H1 (cell line): Measurements from ENCODE around the gene SDHAF2. TPM values are rescaled to one million over a fixed set of nuclear protein-coding genes. Genes with fewer than 3 reads are reported as not detected.

ENCODE experiments used
- CTCF ChIA-PET: fragments of 300-600 bp; sonication (Branson Sonifier 250); formaldehyde crosslinking; loops from one replicate; lab custom pipeline; 2021; ENCODE audit not compliant: partially characterized antibody; lab: Charles Lee
- POLR2A ChIA-PET: fragments of 300-600 bp; sonication (Branson Sonifier 250); formaldehyde crosslinking; loops from one replicate; lab custom pipeline; 2021; ENCODE audit warnings: inconsistent platforms; ENCODE audit not compliant: partially characterized antibody; lab: Charles Lee
- DNase-seq, 2 experiments: peaks; one replicate each; pipeline versions ENCODE4 v3.0.0 to v3.0.0-alpha.2; 2010 to 2022; ENCODE audit warnings: low spot score in 2 of 2, low read depth in 1 of 2, mixed read lengths in 1 of 2
- FAIRE-seq: peaks from 2 replicates; lab custom pipeline; 2011; peaks lifted over from hg19 to GRCh38; lab: Jason Lieb, UNC
- H2AFZ ChIP-seq: 2 replicates; pipeline ENCODE4 v1.8.1; 2012; ENCODE audit warnings: low read length, inconsistent platforms
- H2AK5ac ChIP-seq: 2 replicates; pipeline ENCODE4 v1.6.1; 2013; ENCODE audit warnings: low read depth, low read length
- H2BK120ac ChIP-seq: replicated peaks from 2 replicates; pipeline ENCODE3; 2013; ENCODE audit warnings: low read depth, low read length, inconsistent platforms
- H2BK12ac ChIP-seq: 2 replicates; pipeline ENCODE4 v1.6.1; 2013; ENCODE audit warnings: low read depth, low read length
- H2BK15ac ChIP-seq: 2 replicates; pipeline ENCODE4 v1.6.1; 2013; ENCODE audit warnings: low read length
- H2BK20ac ChIP-seq: 2 replicates; pipeline ENCODE4 v1.6.1; 2013; ENCODE audit warnings: low read length
- H2BK5ac ChIP-seq: 2 replicates; pipeline ENCODE4 v1.6.1; 2013; ENCODE audit warnings: low read depth, low read length
- H3K14ac ChIP-seq: 2 replicates; pipeline ENCODE4 v1.6.1; 2013; ENCODE audit warnings: inconsistent platforms; ENCODE audit not compliant: insufficient read length
- H3K18ac ChIP-seq: 2 replicates; pipeline ENCODE4 v1.6.1; 2013; ENCODE audit warnings: low read length; ENCODE audit errors: extremely low read depth
- H3K23ac ChIP-seq: 2 replicates; pipeline ENCODE4 v1.6.1; 2013; ENCODE audit warnings: inconsistent platforms; ENCODE audit not compliant: insufficient read length
- H3K23me2 ChIP-seq: 2 replicates; pipeline ENCODE4 v1.6.1; 2013; ENCODE audit warnings: low read depth, low read length
- H3K27ac ChIP-seq: 2 replicates; pipeline ENCODE4 v1.6.1; 2011; ENCODE audit warnings: low read depth, low read length, inconsistent platforms
- H3K27me3 ChIP-seq, 4 experiments: replicated peaks in 1 of 4; 1 replicate in 1 of 4; 2 replicates in 3 of 4; pipeline versions ENCODE4 v1.6.1 to v1.8.1; 2011 to 2013; ENCODE audit warnings: low read length in 3 of 4, mild to moderate bottlenecking in 3 of 4, inconsistent platforms in 2 of 4, mixed read lengths in 2 of 4, moderate library complexity in 1 of 4; ENCODE audit not compliant: control insufficient read depth in 3 of 4, insufficient read depth in 3 of 4; ENCODE audit errors: extremely low read depth in 1 of 4
- H3K36me3 ChIP-seq, 4 experiments: 2 replicates each; pipeline versions ENCODE4 v1.6.1 to v1.8.1; 2011 to 2013; ENCODE audit warnings: mild to moderate bottlenecking in 4 of 4, low read length in 3 of 4, moderate library complexity in 2 of 4, control low read depth in 1 of 4, inconsistent platforms in 1 of 4; ENCODE audit not compliant: insufficient read depth in 4 of 4, control insufficient read depth in 2 of 4
- H3K4ac ChIP-seq: replicated peaks from 2 replicates; pipeline ENCODE3; 2013; ENCODE audit warnings: low read length, low read depth, mixed read lengths, inconsistent platforms; ENCODE audit not compliant: insufficient read length
- H3K4me1 ChIP-seq, 4 experiments: replicated peaks in 1 of 4; 1 replicate in 1 of 4; 2 replicates in 3 of 4; pipeline versions ENCODE4 v1.6.1 to v1.8.1; 2011 to 2013; ENCODE audit warnings: low read length in 3 of 4, inconsistent platforms in 2 of 4, mixed read lengths in 1 of 4; ENCODE audit not compliant: insufficient read depth in 4 of 4, control insufficient read depth in 3 of 4
- H3K4me2 ChIP-seq, 2 experiments: 2 replicates each; pipeline versions ENCODE4 v1.6.1 to v1.8.1; 2011 to 2013; ENCODE audit warnings: low read depth in 2 of 2, low read length in 2 of 2, control low read depth in 1 of 2, inconsistent platforms in 1 of 2, mild to moderate bottlenecking in 1 of 2; ENCODE audit not compliant: insufficient read depth in 1 of 2
- H3K4me3 ChIP-seq, 4 experiments: fragments of 200-600, 300-600 bp in 1 of 4; sonication (generic), shearing (Covaris generic), sonication (Bioruptor Twin) in 1 of 4; 2 replicates each; pipeline versions ENCODE4 v1.5.1 to v1.8.1; 2011 to 2016; ENCODE audit warnings: low read length in 4 of 4, low read depth in 3 of 4, control low read depth in 2 of 4, inconsistent platforms in 2 of 4, mild to moderate bottlenecking in 2 of 4, mixed read lengths in 1 of 4, moderate library complexity in 1 of 4; ENCODE audit not compliant: insufficient read depth in 2 of 4; ENCODE audit errors: extremely low read depth in 1 of 4
- H3K56ac ChIP-seq: replicated peaks from 2 replicates; pipeline ENCODE3; 2013; ENCODE audit warnings: low read depth, mild to moderate bottlenecking, mixed read lengths, low read length, inconsistent platforms; ENCODE audit not compliant: insufficient read length
- H3K79me1 ChIP-seq: 2 replicates; pipeline ENCODE4 v1.6.1; 2013; ENCODE audit warnings: low read depth, low read length, control low read depth
- H3K79me2 ChIP-seq, 2 experiments: 2 replicates each; pipeline versions ENCODE4 v1.6.1 to v1.8.1; 2012 to 2013; ENCODE audit warnings: low read length in 2 of 2, mild to moderate bottlenecking in 2 of 2, inconsistent platforms in 1 of 2; ENCODE audit not compliant: insufficient read depth in 2 of 2, control insufficient read depth in 1 of 2
- H3K9ac ChIP-seq, 4 experiments: replicated peaks in 1 of 4; 1 replicate in 1 of 4; 2 replicates in 3 of 4; pipeline versions ENCODE4 v1.6.1 to v1.8.1; 2011 to 2013; ENCODE audit warnings: low read depth in 3 of 4, low read length in 3 of 4, control low read depth in 2 of 4, mild to moderate bottlenecking in 2 of 4, moderate library complexity in 2 of 4, inconsistent platforms in 1 of 4; ENCODE audit errors: extremely low read depth in 1 of 4
- H3K9me3 ChIP-seq, 2 experiments: 2 replicates each; pipeline versions ENCODE4 v1.6.1 to v1.8.1; 2012 to 2013; ENCODE audit warnings: mild to moderate bottlenecking in 2 of 2, moderate library complexity in 2 of 2, control low read depth in 1 of 2, inconsistent platforms in 1 of 2, low read depth in 1 of 2, low read length in 1 of 2, mixed read lengths in 1 of 2; ENCODE audit not compliant: insufficient read depth in 2 of 2
- H4K20me1 ChIP-seq, 2 experiments: replicated peaks in 1 of 2; 2 replicates each; pipeline versions ENCODE3 to v1.8.1; 2011 to 2013; ENCODE audit warnings: inconsistent platforms in 2 of 2, low read length in 2 of 2, mild to moderate bottlenecking in 1 of 2; ENCODE audit not compliant: insufficient read depth in 2 of 2, control insufficient read depth in 1 of 2
- H4K5ac ChIP-seq: 2 replicates; pipeline ENCODE4 v1.6.1; 2013; ENCODE audit warnings: low read length, low read depth, mixed read lengths, inconsistent platforms; ENCODE audit not compliant: insufficient read length
- H4K8ac ChIP-seq: 2 replicates; pipeline ENCODE4 v1.8.0; 2013; ENCODE audit warnings: mild to moderate bottlenecking, moderate library complexity, low read length, inconsistent platforms; ENCODE audit not compliant: insufficient read depth; ENCODE audit errors: extremely low read depth
- H4K91ac ChIP-seq: replicated peaks from 2 replicates; pipeline ENCODE3; 2013; ENCODE audit warnings: low read length, mixed read lengths, inconsistent platforms; ENCODE audit not compliant: insufficient read length
- ASH2L ChIP-seq: fragments of 200-600, 300-600 bp; sonication (generic); IDR thresholded peaks from one replicate; pipeline ENCODE4 v1.7.1; 2017; ENCODE audit warnings: low read length
- E2F6 ChIP-seq: IDR thresholded peaks from 2 replicates; pipeline ENCODE4 v1.6.1; 2012; ENCODE audit warnings: inconsistent platforms
- EP300 ChIP-seq, 2 experiments: IDR thresholded peaks; 1 replicate in 1 of 2; 2 replicates in 1 of 2; pipeline ENCODE4 v1.6.1; 2011 to 2012; ENCODE audit warnings: low read depth in 2 of 2, low read length in 2 of 2, mild to moderate bottlenecking in 2 of 2, borderline replicate concordance in 1 of 2, inconsistent platforms in 1 of 2, moderate library complexity in 1 of 2
- EZH2 ChIP-seq: fragments of 200-600 bp; sonication (generic); IDR thresholded peaks from 2 replicates; pipeline ENCODE4 v1.7.1; 2012; ENCODE audit warnings: low read depth, mild to moderate bottlenecking, moderate library complexity, low read length, inconsistent platforms; ENCODE audit not compliant: severe bottlenecking
- MAX ChIP-seq: IDR thresholded peaks from 2 replicates; pipeline ENCODE4 v1.6.1; 2012; ENCODE audit warnings: inconsistent platforms
- RNF2 ChIP-seq: fragments of 200-900, 300-1000 bp; sonication (generic); IDR thresholded peaks from 2 replicates; pipeline ENCODE4 v1.7.1; 2016; ENCODE audit warnings: borderline replicate concordance, low read depth, mild to moderate bottlenecking, antibody characterized with exemption, low read length; ENCODE audit not compliant: poor library complexity, severe bottlenecking; ENCODE audit errors: missing control alignments
- SAP30 ChIP-seq: fragments of 300-600 bp; sonication (generic); IDR thresholded peaks from 2 replicates; pipeline ENCODE4 v1.7.1; 2012; ENCODE audit warnings: low read length, moderate library complexity, mild to moderate bottlenecking, inconsistent platforms; ENCODE audit not compliant: insufficient read depth, insufficient replicate concordance
- SP2 ChIP-seq: IDR thresholded peaks from 2 replicates; pipeline ENCODE4 v1.6.1; 2012; ENCODE audit warnings: mild to moderate bottlenecking, low read length, inconsistent platforms
- SP4 ChIP-seq: IDR thresholded peaks from 2 replicates; pipeline ENCODE4 v1.6.1; 2012; ENCODE audit warnings: low read length, inconsistent platforms
- SUZ12 ChIP-seq: fragments of 200-600 bp; sonication (generic); IDR thresholded peaks from 2 replicates; pipeline ENCODE4 v1.6.1; 2012; ENCODE audit warnings: mild to moderate bottlenecking, inconsistent platforms, low read length, moderate library complexity, mixed read lengths
- TCF12 ChIP-seq: IDR thresholded peaks from 2 replicates; pipeline ENCODE4 v1.6.1; 2011; ENCODE audit warnings: low read depth, mild to moderate bottlenecking, low read length
- WGBS, 2 experiments: shearing (Covaris generic) in 1 of 2; methylation state at CpG; one replicate each; pipeline versions ENCODE4 v1.1.6 to v1.1.7; 2013 to 2015; ENCODE audit warnings: low lambda C conversion rate in 2 of 2, mixed read lengths in 2 of 2, inconsistent platforms in 1 of 2, low coverage in 1 of 2, missing lambda C conversion rate in 1 of 2; ENCODE audit not compliant: insufficient replicate concordance in 2 of 2, insufficient coverage in 1 of 2, insufficient read length in 1 of 2; ENCODE audit errors: extremely low coverage in 1 of 2, missing lambda C conversion rate in 1 of 2; 5-methylcytosine and 5-hydroxymethylcytosine counted together
- polyA plus RNA-seq, 7 experiments: library from polyadenylated mRNA; depleted of rRNA in 3 of 7; stranded (reverse) in 5 of 7; unstranded in 2 of 7; fragments of >200 nt in 5 of 7; fragments of 200-250 nt in 2 of 7; gene quantifications; 1 replicate in 5 of 7; 2 replicates in 1 of 7; 4 replicates in 1 of 7; pipeline versions ENCODE4 v1.2.1 to v1.2.3, GENCODE V29; 2011 to 2013; ENCODE audit warnings: missing spikeins in 2 of 7, mixed read lengths in 2 of 7
- total RNA-seq: library from RNA; stranded (reverse); fragmentation: NEBNext Ultra II Directional; extraction: Animal tissue kit (Norgen Biotek cat#: 25700); gene quantifications from 2 replicates; pipeline ENCODE4 v1.2.1, GENCODE V29; 2021

Gene SDHAF2
- total and polyA plus RNA-seq, 2 of the 8 experiments (the other 6 are each of a cell fraction or from before 2014, with no cell fraction given), result 41.0 to 114 TPM

GRCh38 chr11:61481806-61482205 lies 51.9 kb downstream of the SDHAF2 start:
- DNase-seq (no peak), FAIRE-seq (no peak)
- Histone ChIP-seq H3K4ac (no peak overlapping the region), H4K91ac (peak overlapping the region; percentile 36), H2BK5ac (peak overlapping the region; percentile 52; the same call in 1 of the 2 replicates), H3K23ac (no peak overlapping the region), H3K27ac (no peak overlapping the region), H2BK15ac (0 out of 2 replicates have a peak overlapping the region, but pooled peaks have one; percentile 12), H4K5ac (no peak overlapping the region), H3K27me3 (no peaks in the 10 kb centered on the region), H2BK120ac (no peak overlapping the region), H3K18ac (no peak overlapping the region; the same call in none of the 2 replicates), H3K23me2 (no peaks in the 10 kb centered on the region), H3K36me3 (no peaks in the 10 kb centered on the region), H3K9me3 (no peaks in the 10 kb centered on the region), H4K8ac (no peak overlapping the region), H3K4me2 (no peak overlapping the region), H2AK5ac (no peak overlapping the region), H2AFZ (no peak overlapping the region), H3K9ac (no peak overlapping the region; a peak in 1 of 7 replicates), H3K14ac (no peak overlapping the region), H3K4me1 (peaks cover 0 to 19% (median 10%) of the 10 kb centered on the region in 4 experiments; a peak in 5 of 7 replicates), H2BK20ac (no peak overlapping the region), H4K20me1 (no peaks in the 10 kb centered on the region), H2BK12ac (peak overlapping the region; percentile 68; the same call in 1 of the 2 replicates), H3K56ac (no peak overlapping the region), H3K79me1 (no peaks in the 10 kb centered on the region), H3K79me2 (no peaks in the 10 kb centered on the region), H3K4me3 (no peak overlapping the region)
- POLR2A ChIA-PET, result interaction anchor here (1.0 to 2.3 kb wide), 3 partner anchors 28 to 35 kb away, joined by 7 to 12 read pairs (median 8); partner anchors contain the start of gene LRRC10B
- CTCF ChIA-PET, result interaction anchor here (0.7 to 57.8 kb wide), 37 partner anchors 9 to 185 kb away, joined by 3 to 2106 read pairs (median 5); partner anchors contain the start of gene LRRC10B
- 81% methylated on average over 10 of the region's 10 CpGs; no CpG with 5 or more reads in 1 of the 2 experiments for WGBS, 2 experiments
- TF ChIP-seq RNF2, result no peak
- no peak for TF ChIP-seq EP300 (IDR thresholded peaks at IDR 0.05; ENCODE audit: borderline replicate concordance in 1 of 2, low read depth in 2 of 2, low read length in 2 of 2)
- no peak for TF ChIP-seq EZH2
- no peak for TF ChIP-seq SUZ12
- TF ChIP-seq SAP30, result no peak
- TF ChIP-seq SP2, result no peak
- no peak for TF ChIP-seq SP4
- TF ChIP-seq TCF12, result no peak
- TF ChIP-seq MAX, result no peak
- no peak for TF ChIP-seq ASH2L
- no peak for TF ChIP-seq E2F6
